OCI-LY3 (cell line): ENCODE data around the gene LENG8.

Experiments used
- CTCF ChIP-seq: fragments of 200-600, 300-600 bp; sonication (generic); IDR thresholded peaks from 2 replicates; pipeline ENCODE4 v1.5.1; 2014; ENCODE audit warnings: antibody characterized with exemption, low read length, low read depth
- EZH2phosphoT487 ChIP-seq: fragments of 200-600 bp; shearing (Covaris generic); IDR thresholded peaks from 2 replicates; pipeline ENCODE4 v1.6.1; 2018; ENCODE audit warnings: antibody characterized with exemption, mixed run types, low read depth

DNA sequence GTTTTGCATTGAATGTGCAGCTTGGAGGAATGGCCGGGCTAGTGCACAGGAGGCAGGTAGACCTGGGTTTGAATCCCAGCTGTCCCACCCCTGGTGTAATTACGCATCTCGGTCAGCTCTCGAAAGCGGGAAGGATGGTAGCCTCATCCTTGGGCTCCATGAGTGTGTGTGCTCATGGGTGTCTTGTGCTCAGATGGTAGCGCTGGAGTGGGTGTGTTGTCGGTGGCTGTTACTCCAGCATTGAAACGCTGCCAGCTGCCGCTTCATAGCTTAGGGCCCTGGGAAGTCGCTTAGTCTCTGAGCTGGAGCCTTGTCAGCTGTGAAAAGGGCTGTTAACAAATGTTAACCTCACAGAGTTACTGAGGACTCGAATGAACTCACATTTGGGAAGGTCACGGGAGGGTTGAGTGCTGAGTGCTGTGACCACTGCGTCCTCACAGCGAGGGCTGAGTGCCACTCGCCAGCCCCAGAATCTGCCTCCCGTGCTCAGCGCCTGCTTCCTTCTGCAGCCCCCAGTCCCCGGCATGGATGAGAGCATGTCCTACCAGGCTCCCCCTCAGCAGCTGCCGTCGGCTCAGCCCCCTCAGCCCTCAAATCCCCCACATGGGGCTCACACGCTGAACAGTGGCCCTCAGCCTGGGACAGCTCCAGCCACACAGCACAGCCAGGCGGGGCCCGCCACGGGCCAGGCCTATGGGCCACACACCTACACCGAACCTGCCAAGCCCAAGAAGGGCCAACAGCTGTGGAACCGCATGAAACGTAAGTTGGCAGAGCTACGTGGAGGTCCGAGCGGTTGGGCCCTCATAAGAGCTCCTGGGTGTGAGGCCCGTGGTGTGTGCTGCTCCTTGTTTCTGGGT is 5.2 kb downstream of the LENG8 start:
- TF ChIP-seq CTCF (no peak), EZH2phosphoT487 (no peak)
